ENCODE data around the gene ENPEP.

GRCh38 chr4:110492522-110492921, 16.6 kb downstream of the ENPEP start:
- no peak for TF ChIP-seq CTCF (IDR thresholded peaks at IDR 0.05)
- TF ChIP-seq POLR2A (IDR thresholded peaks at IDR 0.05), result no peak

All from thyroid gland (tissue), 4 donors.